IMR-90 (cell line): ENCODE data around the gene MTREX.

Experiments
- CEBPB ChIP-seq: IDR thresholded peaks from 2 replicates; pipeline ENCODE4 v1.6.1; 2012; ENCODE audit warnings: low read depth, low read length, improper control_type of control experiment
- CTCF ChIP-seq: conservative IDR thresholded peaks from 2 replicates; pipeline ENCODE4 v1.5.1; 2012; ENCODE audit warnings: mild to moderate bottlenecking, low read depth, low read length, improper control_type of control experiment
- ELK1 ChIP-seq: fragments of 150-350 bp; IDR thresholded peaks from 2 replicates; pipeline ENCODE4 v1.6.1; 2016; ENCODE audit warnings: low read depth, mild to moderate bottlenecking, low read length, moderate library complexity, borderline replicate concordance
- FOS ChIP-seq: fragments of 150-350 bp; IDR thresholded peaks from 2 replicates; pipeline ENCODE4 v1.6.1; 2016; ENCODE audit warnings: low read depth, low read length
- MXI1 ChIP-seq: IDR thresholded peaks from 2 replicates; pipeline ENCODE4 v1.6.1; 2012; ENCODE audit warnings: low read depth, mild to moderate bottlenecking, low read length, moderate library complexity, borderline replicate concordance
- POLR2A ChIP-seq: IDR thresholded peaks from 2 replicates; pipeline ENCODE4 v1.6.1; 2012; ENCODE audit warnings: mild to moderate bottlenecking, low read depth, low read length
- RAD21 ChIP-seq: IDR thresholded peaks from 2 replicates; pipeline ENCODE4 v1.6.1; 2012; ENCODE audit warnings: low read length, improper control_type of control experiment
- RCOR1 ChIP-seq: IDR thresholded peaks from 2 replicates; pipeline ENCODE4 v1.6.1; 2012; ENCODE audit warnings: mild to moderate bottlenecking, low read length, improper control_type of control experiment; ENCODE audit not compliant: insufficient replicate concordance
- RFX5 ChIP-seq: IDR thresholded peaks from 2 replicates; pipeline ENCODE4 v1.8.0; 2012; ENCODE audit warnings: low read depth, mild to moderate bottlenecking, low read length, moderate library complexity
- USF2 ChIP-seq: fragments of 150-350 bp; IDR thresholded peaks from 2 replicates; pipeline ENCODE4 v1.6.1; 2017; ENCODE audit warnings: mild to moderate bottlenecking, antibody characterized with exemption, low read length, low read depth

- TF ChIP-seq POLR2A (no peak), CTCF (no peak), RFX5 (no peak), RCOR1 (no peak), FOS (no peak), CEBPB (no peak), ELK1 (no peak), USF2 (no peak), MXI1 (no peak), RAD21 (no peak)
Observed at GRCh38 chr5:55441954-55442353, 134.2 kb downstream of the MTREX start.
